Endothelial cell of umbilical vein (primary cell): ENCODE measurements around the gene ARHGAP45. TPM values are rescaled to one million over a fixed set of nuclear protein-coding genes. Genes with fewer than 3 reads are reported as not detected.

Experiments used
- BruUV-seq: library from RNA; stranded (reverse); fragments of 400-500 nt; replicated peaks from 2 replicates; lab custom pipeline; 2021; lab: Mats Ljungman, UMichigan
- CTCF ChIA-PET: fragments of 300-600, 350-600 bp; sonication (Branson Sonifier 250); formaldehyde crosslinking; loops from one replicate; lab custom pipeline; 2021; ENCODE audit warnings: antibody characterized with exemption, inconsistent platforms; lab: Charles Lee
- POLR2A ChIA-PET: fragments of 300-600, 350-600 bp; sonication (Branson Sonifier 250); formaldehyde crosslinking; loops from one replicate; lab custom pipeline; 2021; ENCODE audit warnings: antibody characterized with exemption, inconsistent platforms; lab: Charles Lee
- DNase-seq: peaks from one replicate; pipeline ENCODE4 v3.0.0-alpha.2; 2011; ENCODE audit warnings: low read depth, low spot score
- FAIRE-seq: peaks from 2 replicates; lab custom pipeline; 2011; peaks lifted over from hg19 to GRCh38; lab: Jason Lieb, UNC
- H2AFZ ChIP-seq: 2 replicates; pipeline ENCODE4 v1.6.0; 2012; ENCODE audit warnings: low read depth, low read length, control low read depth, inconsistent platforms
- H3K27ac ChIP-seq: 2 replicates; pipeline ENCODE4 v1.5.1; 2011; ENCODE audit warnings: low read depth, mild to moderate bottlenecking, control low read depth, low read length, moderate library complexity; ENCODE audit not compliant: insufficient read depth
- H3K27me3 ChIP-seq, 2 experiments: 2 replicates each; pipeline versions ENCODE4 v1.6.0 to v1.6.1; 2011; ENCODE audit warnings: low read length in 2 of 2, mixed read lengths in 1 of 2; ENCODE audit not compliant: control insufficient read depth in 2 of 2, insufficient read depth in 2 of 2
- H3K36me3 ChIP-seq, 2 experiments: 2 replicates in 1 of 2; 3 replicates in 1 of 2; pipeline ENCODE4 v1.5.1; 2011; ENCODE audit warnings: low read length in 2 of 2, mild to moderate bottlenecking in 1 of 2, moderate library complexity in 1 of 2; ENCODE audit not compliant: control insufficient read depth in 2 of 2, insufficient read depth in 2 of 2; ENCODE audit errors: extremely low read depth in 1 of 2
- H3K4me1 ChIP-seq: 3 replicates; pipeline ENCODE4 v1.5.1; 2011; ENCODE audit warnings: mild to moderate bottlenecking, low read length; ENCODE audit not compliant: control insufficient read depth, insufficient read depth; ENCODE audit errors: extremely low read depth
- H3K4me2 ChIP-seq: 2 replicates; pipeline ENCODE4 v1.6.1; 2011; ENCODE audit warnings: low read length, control low read depth, mixed read lengths; ENCODE audit not compliant: insufficient read depth
- H3K4me3 ChIP-seq, 3 experiments: fragments of 200-600 bp in 1 of 3; sonication (generic), shearing (Covaris generic) in 1 of 3; replicated peaks in 1 of 3; 2 replicates each; pipeline ENCODE4 v1.5.1; 2011 to 2016; ENCODE audit warnings: control low read depth in 3 of 3, low read length in 3 of 3, mild to moderate bottlenecking in 2 of 3, inconsistent platforms in 1 of 3, low read depth in 1 of 3, moderate library complexity in 1 of 3; ENCODE audit not compliant: insufficient read depth in 1 of 3
- H3K79me2 ChIP-seq: 2 replicates; pipeline ENCODE4 v1.6.0; 2012; ENCODE audit warnings: low read length, inconsistent platforms; ENCODE audit not compliant: control insufficient read depth, insufficient read depth
- H3K9ac ChIP-seq: replicated peaks from 2 replicates; pipeline ENCODE3; 2011; ENCODE audit warnings: low read length, control low read depth; ENCODE audit not compliant: insufficient read depth; ENCODE audit errors: extremely low read depth
- H3K9me1 ChIP-seq: replicated peaks from 3 replicates; pipeline ENCODE4 v1.6.0; 2011; ENCODE audit warnings: mild to moderate bottlenecking, low read length; ENCODE audit not compliant: control insufficient read depth, insufficient read depth; ENCODE audit errors: extremely low read depth
- H3K9me3 ChIP-seq: replicated peaks from 2 replicates; pipeline ENCODE4 v1.5.1; 2012; ENCODE audit warnings: low read length, inconsistent platforms; ENCODE audit not compliant: control insufficient read depth, insufficient read depth
- H4K20me1 ChIP-seq: replicated peaks from 2 replicates; pipeline ENCODE3; 2011; ENCODE audit warnings: mild to moderate bottlenecking, low read length; ENCODE audit not compliant: control insufficient read depth, insufficient read depth; ENCODE audit errors: extremely low read depth
- CTCF ChIP-seq, 2 donors: IDR thresholded peaks; 1 replicate in 1 of 2; 2 replicates in 1 of 2; pipeline ENCODE4 v1.5.1; 2011; ENCODE audit warnings: low read length in 2 of 2, mild to moderate bottlenecking in 2 of 2, moderate library complexity in 2 of 2, control low read depth in 1 of 2, inconsistent platforms in 1 of 2, low read depth in 1 of 2; ENCODE audit not compliant: insufficient read depth in 1 of 2; ENCODE audit errors: extremely low read depth in 1 of 2
- POLR2A ChIP-seq: IDR thresholded peaks from 2 replicates; pipeline ENCODE4 v1.6.1; 2012; ENCODE audit warnings: low read depth, mild to moderate bottlenecking, control low read depth, low read length
- dilution Hi-C: fragments of 300-500 bp; cut with MboI; formaldehyde crosslinking; loops from one replicate; pipeline ENCODE4 v1.15.0; 2019; ENCODE audit warnings: low sequenced_read_pairs; ENCODE audit not compliant: extremely low pct_ligation_motif_present
- intact Hi-C: fragments of 100-400 bp; cut with micrococcal nuclease; formaldehyde crosslinking; loops from one replicate; pipeline ENCODE4 v1.10.0; 2022
- polyA plus RNA-seq, 4 experiments: library from polyadenylated mRNA; depleted of rRNA in 3 of 4; stranded (reverse) in 3 of 4; unstranded in 1 of 4; fragments of >200 nt; gene quantifications; 2 replicates each; pipeline versions ENCODE4 v1.2.1 to v1.2.3, GENCODE V29; 2011 to 2012; ENCODE audit warnings: missing spikeins in 1 of 4
- total RNA-seq: library from RNA; stranded (reverse); gene quantifications from 2 replicates; pipeline ENCODE4 v1.2.3, GENCODE V29; 2021

The ARHGAP45 gene
- total and polyA plus RNA-seq, 2 donors (not counting 3 experiments of a cell fraction or from before 2014, with no cell fraction given), result 7.5 to 10.4 TPM

GRCh38 chr19:1112268-1113029 is 45.5 kb downstream of the ARHGAP45 start:
- no peaks in the 10 kb centered on the region for H3K27me3 ChIP-seq
- no peak overlapping the region for H3K4me3 ChIP-seq
- POLR2A ChIA-PET, result interaction anchor here (0.6 kb wide), 1 partner anchor 94 kb away, joined by 7 read pairs; no protein-coding TSS in a partner anchor
- TF ChIP-seq CTCF (IDR thresholded peaks at IDR 0.05; ENCODE audit: extremely low read depth in 1 of 2, insufficient read depth in 1 of 2, low read depth in 1 of 2, low read length in 2 of 2), result no peak
- no peak for TF ChIP-seq POLR2A
- CTCF ChIA-PET, result interaction anchor here (1.1 to 4.4 kb wide), 17 partner anchors 9 to 132 kb away, joined by 3 to 80 read pairs (median 8); partner anchors contain the start of genes ARHGAP45, ATP5F1D, GPX4 and WDR18
- FAIRE-seq, result no peak
- no peaks in the 10 kb centered on the region for H3K9me1 ChIP-seq
- H2AFZ ChIP-seq, result no peak overlapping the region
- dilution Hi-C loops (no loop called here), intact Hi-C loops (loop anchor here (1.0 to 5.0 kb wide), 3 partner anchors 11 to 128 kb away; partner anchors contain the start of gene ATP5F1D)
- no peak for DNase-seq
- H3K27ac ChIP-seq, result no peak overlapping the region
- no peaks in the 10 kb centered on the region for H3K79me2 ChIP-seq
- no TSS peak for BruUV-seq
- H3K4me2 ChIP-seq, result no peak overlapping the region
- no peaks in the 10 kb centered on the region for H3K9me3 ChIP-seq
- H3K9ac ChIP-seq, result no peak overlapping the region
- H4K20me1 ChIP-seq, result no peaks in the 10 kb centered on the region
- peaks cover 9 to 42% of the 10 kb centered on the region in 2 experiments for H3K36me3 ChIP-seq
- peaks cover 5% of the 10 kb centered on the region for H3K4me1 ChIP-seq
